SK-N-SH (cell line): ENCODE measurements around the gene SNN. TPM values are rescaled to one million over a fixed set of nuclear protein-coding genes. Genes with fewer than 3 reads are reported as not detected.

ENCODE experiments used
- CTCF ChIA-PET: fragments of 300-600, 350-600 bp; formaldehyde crosslinking; extraction: SDS; loops from one replicate; lab custom pipeline; 2021; lab: Yijun Ruan, JAX
- POLR2A ChIA-PET: fragments of 350-600 bp; sonication (Branson Sonifier 250); formaldehyde crosslinking; extraction: SDS; loops from one replicate; lab custom pipeline; 2020; ENCODE audit warnings: antibody characterized with exemption, inconsistent platforms; lab: Yijun Ruan, JAX
- DNase-seq: peaks from one replicate; pipeline ENCODE4 v3.0.0; 2012
- H2AFZ ChIP-seq: fragments of 200-600 bp; sonication (generic); 2 replicates; pipeline ENCODE4 v1.8.1; 2016; ENCODE audit warnings: antibody characterized with exemption, mild to moderate bottlenecking, low read depth
- H3F3A ChIP-seq: fragments of 200-600 bp; sonication (generic); replicated peaks from 2 replicates; pipeline ENCODE3; 2016; ENCODE audit warnings: antibody characterized with exemption, mild to moderate bottlenecking; ENCODE audit not compliant: insufficient read depth
- H3K27ac ChIP-seq, 2 experiments: fragments of 200-500 bp in 1 of 2; fragments of 200-600 bp in 1 of 2; sonication (Bioruptor generic) in 1 of 2; sonication (generic), shearing (Covaris generic) in 1 of 2; 2 replicates each; pipeline versions ENCODE4 v1.5.1 to v1.6.1; 2014 to 2016; ENCODE audit warnings: low read depth in 2 of 2, inconsistent platforms in 1 of 2, low read length in 1 of 2, mild to moderate bottlenecking in 1 of 2, mixed read lengths in 1 of 2
- H3K27me3 ChIP-seq: fragments of 200-600 bp; sonication (generic), shearing (Covaris generic); 2 replicates; pipeline ENCODE4 v1.6.1; 2016; ENCODE audit warnings: mixed run types; ENCODE audit not compliant: insufficient read depth
- H3K36me3 ChIP-seq, 2 experiments: fragments of 200-500 bp in 1 of 2; fragments of 200-600 bp in 1 of 2; sonication (Bioruptor generic) in 1 of 2; sonication (generic) in 1 of 2; replicated peaks in 1 of 2; 2 replicates each; pipeline versions ENCODE3 to v1.5.1; 2014 to 2016; ENCODE audit warnings: low read length in 1 of 2, mild to moderate bottlenecking in 1 of 2; ENCODE audit not compliant: insufficient read depth in 2 of 2, control insufficient read depth in 1 of 2
- H3K4me1 ChIP-seq, 2 experiments: fragments of 200-500 bp in 1 of 2; fragments of 200-600 bp in 1 of 2; sonication (Bioruptor generic) in 1 of 2; sonication (generic), shearing (Covaris generic) in 1 of 2; 2 replicates each; pipeline versions ENCODE4 v1.5.1 to v1.6.1; 2014 to 2016; ENCODE audit warnings: low read depth in 1 of 2, low read length in 1 of 2, mixed run types in 1 of 2; ENCODE audit not compliant: insufficient read depth in 2 of 2, control insufficient read depth in 1 of 2
- H3K4me2 ChIP-seq: fragments of 200-600 bp; sonication (generic), shearing (Covaris generic); 2 replicates; pipeline ENCODE4 v1.6.1; 2017; ENCODE audit warnings: mixed run types
- H3K4me3 ChIP-seq, 2 experiments: fragments of 200-500 bp in 1 of 2; fragments of 200-600 bp in 1 of 2; sonication (Bioruptor generic) in 1 of 2; sonication (generic), shearing (Covaris generic) in 1 of 2; 2 replicates each; pipeline versions ENCODE4 v1.5.1 to v1.8.1; 2014 to 2016; ENCODE audit warnings: low read depth in 2 of 2, inconsistent platforms in 1 of 2, low read length in 1 of 2, mild to moderate bottlenecking in 1 of 2, mixed read lengths in 1 of 2, moderate library complexity in 1 of 2
- H3K79me2 ChIP-seq: fragments of 200-600 bp; sonication (generic); 2 replicates; pipeline ENCODE4 v1.8.1; 2017; ENCODE audit warnings: mild to moderate bottlenecking; ENCODE audit not compliant: insufficient read depth
- H3K9ac ChIP-seq: fragments of 200-600 bp; sonication (generic); 2 replicates; pipeline ENCODE4 v1.6.1; 2017; ENCODE audit warnings: mixed run types
- H3K9me2 ChIP-seq: fragments of 200-600 bp; sonication (generic); 2 replicates; pipeline ENCODE4 v1.6.1; 2017; ENCODE audit warnings: mixed run types
- H3K9me3 ChIP-seq: fragments of 200-600 bp; sonication (generic); 2 replicates; pipeline ENCODE4 v1.6.1; 2017; ENCODE audit warnings: mixed run types, mild to moderate bottlenecking, moderate library complexity
- H4K20me1 ChIP-seq: fragments of 200-600 bp; sonication (generic); 2 replicates; pipeline ENCODE4 v1.6.1; 2017; ENCODE audit warnings: mild to moderate bottlenecking, mixed run types; ENCODE audit not compliant: insufficient read depth
- CTCF ChIP-seq: fragments of 200-600 bp; sonication (generic); IDR thresholded peaks from 2 replicates; pipeline ENCODE4 v1.6.1; 2017; ENCODE audit warnings: antibody characterized with exemption, mild to moderate bottlenecking, moderate library complexity
- EP300 ChIP-seq, 2 experiments: IDR thresholded peaks; 2 replicates each; pipeline versions ENCODE4 v1.4.0 to v1.6.1; 2012; ENCODE audit warnings: borderline replicate concordance in 1 of 2, low read depth in 1 of 2, low read length in 1 of 2
- EZH2phosphoT487 ChIP-seq: fragments of 200-600 bp; sonication (generic); IDR thresholded peaks from 2 replicates; pipeline ENCODE4 v1.6.1; 2017; ENCODE audit warnings: low read depth, mixed run types, mild to moderate bottlenecking, antibody characterized with exemption, moderate library complexity, borderline replicate concordance
- FOSL2 ChIP-seq: IDR thresholded peaks from 2 replicates; pipeline ENCODE4 v1.4.0; 2012; ENCODE audit warnings: low read depth, mild to moderate bottlenecking, moderate library complexity, borderline replicate concordance
- GABPA ChIP-seq: IDR thresholded peaks from 2 replicates; pipeline ENCODE4 v1.4.0; 2012; ENCODE audit warnings: low read depth, mild to moderate bottlenecking
- GATA2 ChIP-seq: sonication (generic); formaldehyde crosslinking; IDR thresholded peaks from 2 replicates; pipeline ENCODE4 v1.5.0; 2020; ENCODE audit warnings: mild to moderate bottlenecking, missing genetic modification reagents
- IRF3 ChIP-seq: fragments of 150-350 bp; IDR thresholded peaks from 2 replicates; pipeline ENCODE4 v1.6.1; 2016; ENCODE audit warnings: mild to moderate bottlenecking, low read depth, low read length
- MEF2A ChIP-seq: IDR thresholded peaks from 2 replicates; pipeline ENCODE4 v1.4.0; 2012; ENCODE audit warnings: low read depth, borderline replicate concordance
- NFIC ChIP-seq: IDR thresholded peaks from 2 replicates; pipeline ENCODE4 v1.4.0; 2012; ENCODE audit warnings: borderline replicate concordance
- PBX3 ChIP-seq: IDR thresholded peaks from 2 replicates; pipeline ENCODE4; 2012
- POLR2AphosphoS5 ChIP-seq: IDR thresholded peaks from 2 replicates; pipeline ENCODE4 v1.6.1; 2012; ENCODE audit warnings: low read depth, low read length
- RFX5 ChIP-seq: IDR thresholded peaks from 2 replicates; pipeline ENCODE4 v1.6.1; 2012; ENCODE audit warnings: mild to moderate bottlenecking, improper control_type of control experiment, low read length
- RXRA ChIP-seq: IDR thresholded peaks from 2 replicates; pipeline ENCODE4 v1.4.0; 2012; ENCODE audit warnings: low read depth, mild to moderate bottlenecking, borderline replicate concordance
- SIN3A ChIP-seq: IDR thresholded peaks from 2 replicates; pipeline ENCODE4 v1.6.1; 2012; ENCODE audit warnings: low read depth, mild to moderate bottlenecking, low read length, moderate library complexity, borderline replicate concordance
- TCF12 ChIP-seq: IDR thresholded peaks from 2 replicates; pipeline ENCODE4 v1.4.0; 2012
- YY1 ChIP-seq: IDR thresholded peaks from 2 replicates; pipeline ENCODE4 v1.4.0; 2012; ENCODE audit warnings: low read depth, mild to moderate bottlenecking
- WGBS: methylation state at CpG from one replicate; pipeline ENCODE4 v1.1.6; 2017; ENCODE audit warnings: low lambda C conversion rate; 5-methylcytosine and 5-hydroxymethylcytosine counted together
- polyA plus RNA-seq, 3 experiments: library from polyadenylated mRNA; depleted of rRNA; stranded (reverse); fragments of >200 nt; gene quantifications; 2 replicates each; pipeline ENCODE4 v1.2.3, GENCODE V29; 2012

The SNN gene
- polyA plus RNA-seq, 1 of the 3 experiments (the other 2 are of a cell fraction): 15.4 TPM

GRCh38 chr16:11639008-11639562 lies 29.2 kb upstream of the SNN start:
- no peak overlapping the region for H3K9ac ChIP-seq
- no peak overlapping the region for H2AFZ ChIP-seq
- no peaks in the 10 kb centered on the region for H3K79me2 ChIP-seq
- CTCF ChIA-PET: interaction anchor here (1.0 to 2.0 kb wide), 4 partner anchors 10 to 243 kb away, joined by 4 to 13 read pairs (median 6); no protein-coding TSS in a partner anchor
- H3K9me2 ChIP-seq: no peaks in the 10 kb centered on the region
- TF ChIP-seq GATA2 (no peak), EZH2phosphoT487 (no peak), EP300 (IDR thresholded peaks at IDR 0.05; ENCODE audit: borderline replicate concordance in 1 of 2, low read depth in 1 of 2, low read length in 1 of 2) (no peak), CTCF (no peak), NFIC (no peak), RXRA (no peak), POLR2AphosphoS5 (no peak), FOSL2 (no peak), YY1 (no peak), SIN3A (no peak), MEF2A (no peak), GABPA (no peak), TCF12 (no peak), PBX3 (no peak), IRF3 (no peak), RFX5 (no peak)
- no peak overlapping the region for H3K27ac ChIP-seq
- no peaks in the 10 kb centered on the region for H3K9me3 ChIP-seq
- H3K27me3 ChIP-seq: no peaks in the 10 kb centered on the region
- no peaks in the 10 kb centered on the region for H4K20me1 ChIP-seq
- H3K4me2 ChIP-seq: no peak overlapping the region
- H3F3A ChIP-seq: peaks cover 8% of the 10 kb centered on the region
- POLR2A ChIA-PET: no interaction called here
- no peak overlapping the region for H3K4me3 ChIP-seq
- WGBS: 66% methylated on average over 4 of the region's 4 CpGs
- H3K36me3 ChIP-seq: no peaks in the 10 kb centered on the region
- no peak for DNase-seq
- peaks cover 8 to 10% of the 10 kb centered on the region in 2 experiments; a peak in 3 of 4 replicates for H3K4me1 ChIP-seq
